G401 (cell line): ENCODE data around the gene RENBP. TPM values are rescaled to one million over a fixed set of nuclear protein-coding genes. Genes with fewer than 3 reads are reported as not detected.
A peak's percentile ranks its signal among the peaks of the same experiment; 100 is the strongest.

ENCODE experiments used
- DNase-seq: peaks from one replicate; pipeline ENCODE4 v3.0.0-alpha.2; 2015; ENCODE audit warnings: low spot score
- in situ Hi-C: cut with HindIII; loops from 2 replicates; pipeline ENCODE4 v1.10.0; 2016; ENCODE audit warnings: low sequenced_read_pairs, mixed read lengths
- total RNA-seq: library from RNA; depleted of rRNA; stranded (reverse); fragments of >200 nt; shearing (Covaris generic); gene quantifications from 2 replicates; pipeline ENCODE4 v1.2.3, GENCODE V29; 2014

The RENBP gene
- total RNA-seq, 1 experiment from 2014 or later: 7.1 TPM

GRCh38 chrX:153925387-153925738 lies 19.1 kb downstream of the RENBP start:
- in situ Hi-C loops: no loop called here
- no peak for DNase-seq

- DNase-seq: no peak
- in situ Hi-C loops: no loop called here
Measured at GRCh38 chrX:153924149-153924861, 20.1 kb downstream of the RENBP start.

- in situ Hi-C loops: no loop called here
- DNase-seq: peak; percentile 86
Measured at GRCh38 chrX:153922932-153923857, 21.2 kb downstream of the RENBP start.

- no peak for DNase-seq
- in situ Hi-C loops: no loop called here
Measured at GRCh38 chrX:153921511-153922446, 22.7 kb downstream of the RENBP start.

GRCh38 chrX:153921070-153921469 lies 23.4 kb downstream of the RENBP start:
- in situ Hi-C loops: no loop called here
- no peak for DNase-seq

GRCh38 chrX:153920546-153920945 lies 23.9 kb downstream of the RENBP start:
- in situ Hi-C loops: no loop called here
- DNase-seq: no peak

- no peak for DNase-seq
- in situ Hi-C loops: no loop called here
Measured at GRCh38 chrX:153919281-153919680, 25.2 kb downstream of the RENBP start.

- in situ Hi-C loops: no loop called here
- no peak for DNase-seq
Measured at GRCh38 chrX:153917869-153918268, 26.6 kb downstream of the RENBP start.

- in situ Hi-C loops: no loop called here
Measured at GRCh38 chrX:153913701-153914100, 30.7 kb downstream of the RENBP start.

GRCh38 chrX:153913211-153913610 lies 31.2 kb downstream of the RENBP start:
- in situ Hi-C loops: no loop called here

More at GRCh38 chrX:153913701-153914100, 30.7 kb downstream of the RENBP start:
- no peak for DNase-seq

GRCh38 chrX:153911798-153912197 lies 32.6 kb downstream of the RENBP start:
- DNase-seq: no peak
- in situ Hi-C loops: no loop called here

More at GRCh38 chrX:153913211-153913610, 31.2 kb downstream of the RENBP start:
- DNase-seq: no peak

- DNase-seq: no peak
- in situ Hi-C loops: no loop called here
Measured at GRCh38 chrX:153910446-153910845, 34.0 kb downstream of the RENBP start.

- in situ Hi-C loops: no loop called here
- no peak for DNase-seq
Measured at GRCh38 chrX:153909980-153910360, 34.5 kb downstream of the RENBP start.

GRCh38 chrX:153909024-153909979 lies 35.1 kb downstream of the RENBP start:
- peak; percentile 78 for DNase-seq
- in situ Hi-C loops: no loop called here

GRCh38 chrX:153908219-153908860 lies 36.1 kb downstream of the RENBP start:
- in situ Hi-C loops: no loop called here

GRCh38 chrX:153907456-153907855 lies 37.0 kb downstream of the RENBP start:
- DNase-seq: no peak
- in situ Hi-C loops: no loop called here

More at GRCh38 chrX:153908219-153908860, 36.1 kb downstream of the RENBP start:
- DNase-seq: peak; percentile 85

GRCh38 chrX:153906126-153906917 lies 38.1 kb downstream of the RENBP start:
- in situ Hi-C loops: no loop called here

More at GRCh38 chrX:153906126-153906917, 38.1 kb downstream of the RENBP start:
- DNase-seq: no peak
